Measurements from ENCODE around the gene PPP2R2C.

The PPP2R2C gene

DNA sequence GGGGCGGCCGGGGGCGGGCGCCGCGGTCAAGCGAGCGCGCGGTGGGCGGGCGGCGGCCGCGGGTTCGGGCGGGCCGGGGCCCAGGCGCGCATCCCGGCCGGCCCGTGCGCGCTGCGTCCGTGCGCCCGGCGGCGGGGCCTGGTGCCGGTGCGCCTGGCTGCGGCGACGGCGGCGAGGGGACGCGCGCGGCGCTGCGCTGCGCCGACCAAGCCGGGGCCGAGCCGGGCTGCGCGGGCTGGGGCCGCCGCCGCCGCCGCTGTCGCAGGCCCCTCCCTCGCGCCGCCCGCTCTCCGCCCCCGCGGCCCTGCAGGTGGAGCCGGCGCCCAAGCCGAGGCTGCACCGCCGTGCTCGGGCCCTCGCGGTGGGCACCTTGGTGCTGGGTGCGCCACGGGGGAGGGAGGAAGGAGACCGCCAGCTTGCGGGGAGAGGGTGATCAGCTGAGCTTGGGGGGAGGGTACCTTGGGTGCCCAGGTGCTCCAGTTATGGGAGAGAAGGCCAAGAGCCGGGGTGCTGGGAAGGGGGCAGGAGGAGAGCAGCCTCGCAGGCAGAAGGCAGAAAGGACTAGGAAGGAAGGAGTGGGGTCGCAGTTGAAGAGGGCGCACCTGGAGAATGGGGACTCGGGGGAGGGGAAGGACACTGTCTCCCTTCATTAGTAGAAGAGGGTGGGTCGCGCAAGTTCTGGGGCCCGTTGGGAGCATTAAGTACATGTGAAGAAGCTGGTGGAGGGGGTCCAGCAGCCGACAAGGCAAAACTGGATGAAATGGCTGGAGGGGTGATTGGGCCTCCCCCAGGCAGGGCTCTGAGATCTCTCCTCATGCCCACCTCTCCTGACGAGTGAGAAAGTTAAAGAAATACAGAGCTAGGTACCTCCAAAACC lies at the start of gene PPP2R2C:
TSS of gene PPP2R2C (minus strand) at position 228 of the 877 bp plus-strand sequence. CDS start 385 bp downstream, outside the sequence.
- Histone ChIP-seq H3K27ac (ENCODE audit: low read depth, low read length) (no peak within 1 kb of the TSS), H3K9ac (ENCODE audit: low read depth in 1 of 2, low read length in 2 of 2) (no peak within 1 kb of the TSS), H3K4me1 (ENCODE audit: control insufficient read depth in 1 of 2, insufficient read depth in 2 of 2, low read length in 2 of 2) (no peaks in the 10 kb centered on the region), H3K9me3 (ENCODE audit: control insufficient read depth in 1 of 2, low read length in 2 of 2) (no peaks in the 10 kb centered on the region), H3K4me3 (ENCODE audit: low read depth in 1 of 2, low read length in 2 of 2) (no peak within 1 kb of the TSS), H3K36me3 (ENCODE audit: control insufficient read depth in 1 of 2, insufficient read depth in 2 of 2, low read length in 2 of 2) (no peaks in the 10 kb centered on the region), H3K27me3 (ENCODE audit: control insufficient read depth in 1 of 2, insufficient read depth in 2 of 2, low read length in 2 of 2) (peaks cover 27 to 35% of the 10 kb centered on the region in 2 donors)

DNA sequence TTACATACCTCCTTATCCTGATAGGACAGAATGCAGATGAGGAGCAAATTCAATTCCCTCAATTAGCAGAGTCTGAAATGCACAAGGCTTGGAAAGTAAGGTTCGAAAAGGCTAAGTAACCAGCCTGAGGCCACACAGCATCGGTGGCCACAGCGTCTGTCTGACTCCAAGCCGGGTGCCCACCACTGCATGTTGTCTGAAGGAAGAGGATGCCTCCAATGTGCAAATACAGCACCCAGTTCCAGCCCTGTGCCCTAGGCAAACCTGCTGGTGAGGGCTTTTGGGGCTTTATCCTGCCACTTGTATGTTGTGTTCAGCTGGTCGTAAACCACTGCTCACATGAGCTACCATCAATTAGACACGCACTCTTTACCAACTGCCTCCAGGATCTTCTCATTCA lies 48.6 kb upstream of the PPP2R2C start:
- no peaks in the 10 kb centered on the region for H3K27me3 ChIP-seq (ENCODE audit: control insufficient read depth in 1 of 2, insufficient read depth in 2 of 2, low read length in 2 of 2)

DNA sequence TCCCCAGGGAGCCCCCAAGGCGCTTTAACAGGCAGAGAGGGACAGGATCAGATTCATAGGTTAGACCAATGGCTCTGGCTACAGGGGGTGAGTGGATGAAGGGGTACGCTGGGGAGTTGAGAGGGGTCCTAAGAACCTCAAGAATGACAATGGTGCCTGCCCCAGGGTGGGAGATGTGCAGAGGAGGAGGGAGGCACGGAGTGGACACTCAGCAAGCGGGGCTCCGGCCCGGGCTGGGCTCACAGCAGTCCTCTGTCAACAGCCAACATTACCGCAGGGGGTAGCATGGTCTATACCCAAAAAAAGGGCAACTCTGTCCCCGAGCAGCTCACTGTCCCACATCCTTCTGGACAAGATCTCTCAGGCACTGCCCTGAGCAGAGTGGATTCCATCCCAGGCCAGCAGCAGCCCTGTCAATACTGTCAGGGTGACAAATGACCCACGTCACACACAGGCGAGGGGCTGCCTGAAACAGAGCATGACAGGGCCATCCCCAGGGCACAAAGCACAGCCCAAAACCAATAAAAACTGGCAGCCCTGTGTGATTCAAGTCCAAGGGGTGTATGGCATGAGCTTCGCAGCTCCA lies 47.7 kb upstream of the PPP2R2C start:
- Histone ChIP-seq H3K27ac (ENCODE audit: low read depth, low read length) (no peak overlapping the region), H3K27me3 (ENCODE audit: control insufficient read depth in 1 of 2, insufficient read depth in 2 of 2, low read length in 2 of 2) (no peaks in the 10 kb centered on the region), H3K4me3 (ENCODE audit: low read depth in 1 of 2, low read length in 2 of 2) (no peak overlapping the region), H3K9ac (ENCODE audit: low read depth in 1 of 2, low read length in 2 of 2) (no peak overlapping the region), H3K36me3 (ENCODE audit: control insufficient read depth in 1 of 2, insufficient read depth in 2 of 2, low read length in 2 of 2) (no peaks in the 10 kb centered on the region), H3K9me3 (ENCODE audit: control insufficient read depth in 1 of 2, low read length in 2 of 2) (no peaks in the 10 kb centered on the region), H3K4me1 (ENCODE audit: control insufficient read depth in 1 of 2, insufficient read depth in 2 of 2, low read length in 2 of 2) (no peaks in the 10 kb centered on the region)

More for the DNA sequence above, 48.6 kb upstream of the PPP2R2C start:
- Histone ChIP-seq H3K9ac (ENCODE audit: low read depth in 1 of 2, low read length in 2 of 2) (no peak overlapping the region), H3K36me3 (ENCODE audit: control insufficient read depth in 1 of 2, insufficient read depth in 2 of 2, low read length in 2 of 2) (no peaks in the 10 kb centered on the region), H3K9me3 (ENCODE audit: control insufficient read depth in 1 of 2, low read length in 2 of 2) (no peaks in the 10 kb centered on the region), H3K4me1 (ENCODE audit: control insufficient read depth in 1 of 2, insufficient read depth in 2 of 2, low read length in 2 of 2) (no peaks in the 10 kb centered on the region), H3K27ac (ENCODE audit: low read depth, low read length) (no peak overlapping the region), H3K4me3 (ENCODE audit: low read depth in 1 of 2, low read length in 2 of 2) (no peak overlapping the region)

DNA sequence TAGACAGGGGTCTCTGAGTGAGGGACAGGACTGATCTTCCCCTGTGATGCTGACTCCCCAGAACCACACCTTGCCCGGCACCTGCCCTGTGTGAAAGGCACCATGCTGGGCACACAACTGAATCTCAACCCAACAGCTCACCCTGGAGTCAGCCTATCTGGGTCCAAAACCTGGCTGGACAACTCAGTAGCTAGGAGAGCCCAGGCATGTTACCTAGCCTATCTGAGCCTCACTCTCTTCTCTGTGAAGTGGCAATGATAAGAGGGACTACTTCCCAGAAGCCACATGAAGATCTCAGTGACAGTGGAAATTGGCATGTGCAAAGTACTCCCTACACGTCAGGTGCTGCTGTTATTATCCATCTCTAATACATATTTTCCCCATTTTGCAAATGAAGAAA lies 44.8 kb upstream of the PPP2R2C start:
- Histone ChIP-seq H3K36me3 (ENCODE audit: control insufficient read depth in 1 of 2, insufficient read depth in 2 of 2, low read length in 2 of 2) (no peaks in the 10 kb centered on the region), H3K27ac (ENCODE audit: low read depth, low read length) (no peak overlapping the region)

DNA sequence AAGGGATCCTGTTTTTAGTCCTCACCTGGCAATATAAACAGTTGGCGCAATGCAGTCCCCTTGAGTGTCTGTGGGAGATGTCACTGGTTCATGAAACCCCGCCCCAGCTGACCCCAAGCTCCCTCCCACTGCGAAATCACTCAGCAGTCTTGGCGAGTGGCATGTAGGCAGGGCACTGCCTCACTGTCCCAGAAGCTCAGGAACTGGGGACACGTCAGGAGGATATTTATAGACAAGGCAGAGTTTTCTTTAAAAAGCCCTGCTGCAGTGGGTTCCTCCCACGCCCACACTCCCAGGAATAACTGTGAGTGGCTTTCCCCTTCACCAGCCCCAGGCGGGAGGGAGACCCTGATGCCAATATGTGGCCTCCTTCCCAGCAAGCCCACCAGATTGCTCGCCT lies 44.3 kb upstream of the PPP2R2C start:
- H3K27me3 ChIP-seq (ENCODE audit: control insufficient read depth in 1 of 2, insufficient read depth in 2 of 2, low read length in 2 of 2), result no peaks in the 10 kb centered on the region
- no peaks in the 10 kb centered on the region for H3K4me1 ChIP-seq (ENCODE audit: control insufficient read depth in 1 of 2, insufficient read depth in 2 of 2, low read length in 2 of 2)
- H3K36me3 ChIP-seq (ENCODE audit: control insufficient read depth in 1 of 2, insufficient read depth in 2 of 2, low read length in 2 of 2), result no peaks in the 10 kb centered on the region
- H3K9me3 ChIP-seq (ENCODE audit: control insufficient read depth in 1 of 2, low read length in 2 of 2), result no peaks in the 10 kb centered on the region
- no peak overlapping the region for H3K9ac ChIP-seq (ENCODE audit: low read depth in 1 of 2, low read length in 2 of 2)
- H3K4me3 ChIP-seq (ENCODE audit: low read depth in 1 of 2, low read length in 2 of 2), result no peak overlapping the region
- no peak overlapping the region for H3K27ac ChIP-seq (ENCODE audit: low read depth, low read length)

More for the DNA sequence above, 44.8 kb upstream of the PPP2R2C start:
- Histone ChIP-seq H3K4me3 (ENCODE audit: low read depth in 1 of 2, low read length in 2 of 2) (no peak overlapping the region), H3K9me3 (ENCODE audit: control insufficient read depth in 1 of 2, low read length in 2 of 2) (no peaks in the 10 kb centered on the region), H3K27me3 (ENCODE audit: control insufficient read depth in 1 of 2, insufficient read depth in 2 of 2, low read length in 2 of 2) (no peaks in the 10 kb centered on the region), H3K4me1 (ENCODE audit: control insufficient read depth in 1 of 2, insufficient read depth in 2 of 2, low read length in 2 of 2) (no peaks in the 10 kb centered on the region), H3K9ac (ENCODE audit: low read depth in 1 of 2, low read length in 2 of 2) (no peak overlapping the region)

DNA sequence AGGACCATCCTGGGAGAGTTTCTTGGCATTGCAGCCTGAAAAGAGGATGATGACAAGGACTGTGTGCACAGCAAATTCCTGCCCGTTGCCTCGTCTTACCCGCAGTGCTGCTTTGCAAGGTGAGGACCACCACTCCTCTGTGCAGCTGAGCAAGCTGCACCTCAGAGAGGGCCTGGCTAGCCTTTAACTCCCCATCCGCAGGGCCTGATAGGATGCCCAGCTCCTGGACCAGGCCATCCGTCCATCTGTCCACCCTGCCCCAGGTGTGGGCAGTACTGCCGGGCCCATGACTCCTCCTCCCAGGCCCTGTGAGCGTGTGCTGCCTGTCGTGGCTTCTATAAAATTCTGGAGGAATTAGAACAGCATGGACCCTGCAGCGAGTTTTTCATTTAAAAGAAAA lies 43.9 kb upstream of the PPP2R2C start:
- H3K27ac ChIP-seq (ENCODE audit: low read depth, low read length), result no peak overlapping the region
- no peaks in the 10 kb centered on the region for H3K27me3 ChIP-seq (ENCODE audit: control insufficient read depth in 1 of 2, insufficient read depth in 2 of 2, low read length in 2 of 2)
- H3K4me3 ChIP-seq (ENCODE audit: low read depth in 1 of 2, low read length in 2 of 2), result no peak overlapping the region
- no peak overlapping the region for H3K9ac ChIP-seq (ENCODE audit: low read depth in 1 of 2, low read length in 2 of 2)
- H3K36me3 ChIP-seq (ENCODE audit: control insufficient read depth in 1 of 2, insufficient read depth in 2 of 2, low read length in 2 of 2), result no peaks in the 10 kb centered on the region
- no peaks in the 10 kb centered on the region for H3K4me1 ChIP-seq (ENCODE audit: control insufficient read depth in 1 of 2, insufficient read depth in 2 of 2, low read length in 2 of 2)
- H3K9me3 ChIP-seq (ENCODE audit: control insufficient read depth in 1 of 2, low read length in 2 of 2), result no peaks in the 10 kb centered on the region

DNA sequence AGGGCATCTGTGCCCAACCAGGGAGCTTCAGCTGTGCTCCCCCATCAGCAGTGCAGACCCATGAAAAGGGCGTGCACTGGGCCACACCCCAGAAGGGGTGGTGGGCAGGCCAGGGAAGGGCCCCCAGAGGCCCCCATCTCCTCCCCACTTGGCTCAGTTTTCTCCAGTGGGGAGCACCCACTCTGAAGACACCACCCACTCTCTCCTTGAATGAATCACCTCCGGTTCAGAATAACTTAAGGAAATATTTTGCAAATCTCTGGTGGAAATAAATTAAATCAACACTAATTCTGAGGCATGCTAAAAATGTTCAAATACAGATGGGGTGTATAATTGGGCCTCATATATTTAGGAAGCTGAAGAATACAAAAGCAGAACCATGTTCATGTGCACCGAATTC lies 41.3 kb upstream of the PPP2R2C start:
- Histone ChIP-seq H3K4me1 (ENCODE audit: control insufficient read depth in 1 of 2, insufficient read depth in 2 of 2, low read length in 2 of 2) (no peaks in the 10 kb centered on the region), H3K9ac (ENCODE audit: low read depth in 1 of 2, low read length in 2 of 2) (no peak overlapping the region), H3K9me3 (ENCODE audit: control insufficient read depth in 1 of 2, low read length in 2 of 2) (peaks cover 0 to 4% of the 10 kb centered on the region in 2 donors), H3K27ac (ENCODE audit: low read depth, low read length) (no peak overlapping the region), H3K27me3 (ENCODE audit: control insufficient read depth in 1 of 2, insufficient read depth in 2 of 2, low read length in 2 of 2) (no peaks in the 10 kb centered on the region), H3K4me3 (ENCODE audit: low read depth in 1 of 2, low read length in 2 of 2) (no peak overlapping the region), H3K36me3 (ENCODE audit: control insufficient read depth in 1 of 2, insufficient read depth in 2 of 2, low read length in 2 of 2) (no peaks in the 10 kb centered on the region)

DNA sequence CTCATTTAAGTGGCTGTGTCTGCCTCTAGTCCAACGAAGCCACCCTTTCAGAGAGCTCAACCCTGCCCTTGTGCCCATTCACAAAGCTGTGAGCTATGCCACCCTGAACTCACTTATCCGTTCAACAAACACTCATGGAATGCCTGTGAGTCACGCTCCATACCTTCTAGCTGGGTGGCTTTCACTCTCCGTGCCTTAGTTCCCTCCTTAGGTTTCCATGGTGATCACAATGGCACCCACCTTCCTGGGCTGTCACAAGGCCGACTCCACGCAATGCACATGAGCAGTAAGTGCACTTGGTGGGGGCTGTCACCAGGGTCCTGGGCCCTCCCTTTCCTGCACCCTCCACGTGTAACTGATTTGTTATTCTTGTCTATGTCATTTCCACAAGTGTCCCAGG lies 37.2 kb upstream of the PPP2R2C start:
- H3K4me3 ChIP-seq (ENCODE audit: low read depth in 1 of 2, low read length in 2 of 2), result no peak overlapping the region
- no peak overlapping the region for H3K9ac ChIP-seq (ENCODE audit: low read depth in 1 of 2, low read length in 2 of 2)
- H3K4me1 ChIP-seq (ENCODE audit: control insufficient read depth in 1 of 2, insufficient read depth in 2 of 2, low read length in 2 of 2), result no peaks in the 10 kb centered on the region
- H3K36me3 ChIP-seq (ENCODE audit: control insufficient read depth in 1 of 2, insufficient read depth in 2 of 2, low read length in 2 of 2), result no peaks in the 10 kb centered on the region
- H3K27me3 ChIP-seq (ENCODE audit: control insufficient read depth in 1 of 2, insufficient read depth in 2 of 2, low read length in 2 of 2), result no peaks in the 10 kb centered on the region
- H3K9me3 ChIP-seq (ENCODE audit: control insufficient read depth in 1 of 2, low read length in 2 of 2), result peaks cover 7% of the 10 kb centered on the region in 2 donors
- H3K27ac ChIP-seq (ENCODE audit: low read depth, low read length), result no peak overlapping the region

DNA sequence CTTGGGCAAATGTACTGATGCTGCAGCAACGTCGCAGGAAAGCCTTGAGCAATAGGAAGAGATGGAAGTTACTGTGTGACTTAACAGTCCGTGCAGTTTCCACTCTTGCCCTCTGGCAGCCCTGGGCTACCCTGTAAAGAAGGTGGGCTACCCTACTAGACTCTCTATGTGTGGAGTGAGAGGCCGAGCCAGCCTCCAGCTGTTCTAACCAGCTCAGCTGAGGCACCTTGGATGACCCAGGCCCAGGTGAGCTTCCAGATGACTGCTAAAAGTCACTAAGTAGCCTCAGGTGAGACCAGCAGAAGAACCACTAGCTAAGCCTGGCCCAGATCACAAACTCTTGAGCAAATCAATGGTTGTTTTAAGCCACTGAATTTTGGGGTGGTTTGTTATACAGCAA lies 34.9 kb upstream of the PPP2R2C start:
- Histone ChIP-seq H3K9ac (ENCODE audit: low read depth in 1 of 2, low read length in 2 of 2) (no peak overlapping the region), H3K27me3 (ENCODE audit: control insufficient read depth in 1 of 2, insufficient read depth in 2 of 2, low read length in 2 of 2) (no peaks in the 10 kb centered on the region)

DNA sequence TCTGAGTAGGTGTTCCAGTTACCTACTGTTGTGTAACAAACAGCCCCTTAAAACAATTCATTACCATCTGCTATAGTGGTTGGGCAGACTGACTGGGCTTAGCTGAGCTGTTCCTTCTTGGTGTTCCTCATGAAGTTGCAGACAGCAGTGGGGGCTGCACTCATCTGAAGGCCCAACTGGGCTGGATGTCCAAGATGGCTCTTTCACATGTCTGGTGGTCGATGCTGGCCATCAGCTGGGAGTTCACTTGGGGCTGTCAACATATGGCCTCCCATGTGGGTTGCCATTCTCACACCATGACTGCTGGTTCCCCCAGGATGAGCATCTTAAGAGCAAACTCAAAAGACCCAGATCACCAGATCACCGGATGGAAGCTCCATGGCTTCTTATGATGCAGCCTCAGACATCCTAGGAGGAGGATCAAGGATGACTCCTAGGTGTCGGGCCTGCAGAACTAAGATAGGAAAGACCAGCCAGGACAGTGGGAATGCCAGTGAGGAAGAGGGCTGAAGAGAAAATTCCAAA lies 34.3 kb upstream of the PPP2R2C start:
- Histone ChIP-seq H3K4me1 (ENCODE audit: control insufficient read depth in 1 of 2, insufficient read depth in 2 of 2, low read length in 2 of 2) (no peaks in the 10 kb centered on the region), H3K27ac (ENCODE audit: low read depth, low read length) (no peak overlapping the region), H3K27me3 (ENCODE audit: control insufficient read depth in 1 of 2, insufficient read depth in 2 of 2, low read length in 2 of 2) (no peaks in the 10 kb centered on the region), H3K36me3 (ENCODE audit: control insufficient read depth in 1 of 2, insufficient read depth in 2 of 2, low read length in 2 of 2) (no peaks in the 10 kb centered on the region), H3K4me3 (ENCODE audit: low read depth in 1 of 2, low read length in 2 of 2) (no peak overlapping the region), H3K9ac (ENCODE audit: low read depth in 1 of 2, low read length in 2 of 2) (no peak overlapping the region), H3K9me3 (ENCODE audit: control insufficient read depth in 1 of 2, low read length in 2 of 2) (peaks cover 8 to 10% of the 10 kb centered on the region in 2 donors)

More for the DNA sequence above, 34.9 kb upstream of the PPP2R2C start:
- Histone ChIP-seq H3K4me3 (ENCODE audit: low read depth in 1 of 2, low read length in 2 of 2) (no peak overlapping the region), H3K4me1 (ENCODE audit: control insufficient read depth in 1 of 2, insufficient read depth in 2 of 2, low read length in 2 of 2) (no peaks in the 10 kb centered on the region), H3K9me3 (ENCODE audit: control insufficient read depth in 1 of 2, low read length in 2 of 2) (peaks cover 8 to 10% of the 10 kb centered on the region in 2 donors), H3K27ac (ENCODE audit: low read depth, low read length) (no peak overlapping the region), H3K36me3 (ENCODE audit: control insufficient read depth in 1 of 2, insufficient read depth in 2 of 2, low read length in 2 of 2) (no peaks in the 10 kb centered on the region)
